ENCODE results near the gene PIK3C2B.
A peak's percentile ranks its signal among the peaks of the same experiment; 100 is the strongest.

Gene PIK3C2B

GRCh38 chr1:204464701-204465100, 29.9 kb downstream of the PIK3C2B start:
- Mint-ChIP-seq H3K4me1 (peaks cover 84 to 95% of the 10 kb centered on the region in 2 donors), H3K27me3 (no peaks in the 10 kb centered on the region), H3K27ac (peak overlapping the region; percentile 98), H3K9me3 (peaks cover 0 to 1% of the 10 kb centered on the region in 2 donors), H3K36me3 (peaks cover 51 to 74% of the 10 kb centered on the region in 2 donors), H3K4me3 (peak overlapping the region; percentile 15 to 65)
- peak in 1 of 2 donors; percentile 2 for ATAC-seq (replicated peaks)
- DNase-seq, result no peak

GRCh38 chr1:204464187-204464631, 30.4 kb downstream of the PIK3C2B start:
- Mint-ChIP-seq H3K27ac (peak overlapping the region; percentile 98), H3K4me3 (peak overlapping the region; percentile 15 to 65), H3K9me3 (peaks cover 0 to 1% of the 10 kb centered on the region in 2 donors), H3K36me3 (peaks cover 51 to 74% of the 10 kb centered on the region in 2 donors), H3K27me3 (no peaks in the 10 kb centered on the region), H3K4me1 (peaks cover 84 to 97% of the 10 kb centered on the region in 2 donors)
- ATAC-seq (replicated peaks) (peak; percentile 24 to 36), DNase-seq (peak; percentile 26)

DNA sequence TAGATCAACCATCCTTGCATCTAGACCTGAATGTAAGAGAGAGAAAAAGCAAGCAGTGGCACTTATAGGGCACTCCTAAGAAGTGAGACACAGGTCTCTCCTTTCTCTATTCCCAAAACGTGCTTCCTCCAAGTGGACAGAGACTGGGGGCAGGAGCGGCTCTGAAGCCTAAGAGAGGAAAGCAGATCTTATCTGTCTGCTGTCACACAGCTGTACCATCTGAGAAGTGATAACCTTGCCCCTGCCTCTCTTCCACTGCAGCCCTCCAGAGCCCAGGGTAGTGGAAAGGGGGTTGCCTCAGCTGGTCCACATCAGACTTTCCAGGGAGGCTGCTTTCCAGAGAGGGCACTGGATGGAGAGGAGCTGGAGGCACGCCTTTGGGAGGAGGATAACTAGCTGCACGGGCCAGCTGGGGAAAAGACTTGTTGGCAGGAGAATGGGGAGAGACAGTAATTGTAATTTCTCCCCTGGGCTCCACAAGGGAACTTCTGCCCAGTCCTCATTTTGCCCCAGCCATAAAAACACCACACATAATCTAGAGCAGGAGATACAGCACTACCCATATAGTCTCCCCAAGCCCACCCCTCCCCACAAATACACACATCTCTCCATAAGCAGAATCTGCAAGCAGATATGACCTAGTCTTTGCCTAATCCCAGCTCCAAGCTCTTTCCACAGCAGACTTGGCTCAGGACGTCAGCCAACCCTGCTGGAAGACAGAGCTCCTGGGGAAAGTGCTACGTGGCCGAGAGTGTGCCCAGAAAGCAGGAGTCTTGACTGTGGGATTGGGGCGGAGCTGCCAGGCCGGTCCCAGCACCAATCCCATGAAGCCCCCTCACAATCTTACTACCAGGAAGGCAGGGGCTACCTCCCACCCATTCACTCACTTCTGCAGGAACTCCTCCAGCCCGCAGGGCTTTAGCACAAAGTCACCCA, 31.2 kb downstream of the PIK3C2B start:
- Mint-ChIP-seq H3K9me3 (peaks cover 0 to 1% of the 10 kb centered on the region in 2 donors), H3K27ac (peak overlapping the region; percentile 98), H3K27me3 (no peaks in the 10 kb centered on the region), H3K4me3 (peak overlapping the region; percentile 31 to 65), H3K36me3 (peaks cover 51 to 74% of the 10 kb centered on the region in 2 donors), H3K4me1 (peaks cover 83 to 97% of the 10 kb centered on the region in 2 donors)
- DNase-seq, result no peak
- no peak for ATAC-seq (replicated peaks)

DNA sequence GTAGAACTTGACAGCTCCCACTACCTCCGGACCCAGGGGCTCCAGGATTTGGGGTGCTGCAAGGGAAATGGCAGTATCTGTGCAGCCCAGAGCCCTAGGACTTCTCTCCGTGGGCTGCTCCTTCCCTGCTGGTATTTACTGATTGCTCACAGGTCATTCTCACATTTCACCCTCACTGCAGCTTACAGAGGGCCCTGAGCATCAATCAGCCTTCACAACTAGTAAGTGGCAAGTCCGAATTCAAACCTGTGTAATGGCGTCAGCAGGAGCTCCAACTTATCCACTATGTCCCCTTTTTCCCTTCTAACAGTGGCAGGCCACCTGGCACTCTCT, 32.4 kb downstream of the PIK3C2B start:
- ATAC-seq (replicated peaks), result no peak
- peaks cover 0 to 1% of the 10 kb centered on the region in 2 donors for H3K9me3 Mint-ChIP-seq
- H3K27ac Mint-ChIP-seq, result peak overlapping the region; percentile 88
- H3K27me3 Mint-ChIP-seq, result no peaks in the 10 kb centered on the region
- peaks cover 88 to 100% of the 10 kb centered on the region in 2 donors for H3K4me1 Mint-ChIP-seq
- peak overlapping the region; percentile 69 to 73 for H3K4me3 Mint-ChIP-seq
- DNase-seq, result no peak
- H3K36me3 Mint-ChIP-seq, result peaks cover 58 to 78% of the 10 kb centered on the region in 2 donors

DNA sequence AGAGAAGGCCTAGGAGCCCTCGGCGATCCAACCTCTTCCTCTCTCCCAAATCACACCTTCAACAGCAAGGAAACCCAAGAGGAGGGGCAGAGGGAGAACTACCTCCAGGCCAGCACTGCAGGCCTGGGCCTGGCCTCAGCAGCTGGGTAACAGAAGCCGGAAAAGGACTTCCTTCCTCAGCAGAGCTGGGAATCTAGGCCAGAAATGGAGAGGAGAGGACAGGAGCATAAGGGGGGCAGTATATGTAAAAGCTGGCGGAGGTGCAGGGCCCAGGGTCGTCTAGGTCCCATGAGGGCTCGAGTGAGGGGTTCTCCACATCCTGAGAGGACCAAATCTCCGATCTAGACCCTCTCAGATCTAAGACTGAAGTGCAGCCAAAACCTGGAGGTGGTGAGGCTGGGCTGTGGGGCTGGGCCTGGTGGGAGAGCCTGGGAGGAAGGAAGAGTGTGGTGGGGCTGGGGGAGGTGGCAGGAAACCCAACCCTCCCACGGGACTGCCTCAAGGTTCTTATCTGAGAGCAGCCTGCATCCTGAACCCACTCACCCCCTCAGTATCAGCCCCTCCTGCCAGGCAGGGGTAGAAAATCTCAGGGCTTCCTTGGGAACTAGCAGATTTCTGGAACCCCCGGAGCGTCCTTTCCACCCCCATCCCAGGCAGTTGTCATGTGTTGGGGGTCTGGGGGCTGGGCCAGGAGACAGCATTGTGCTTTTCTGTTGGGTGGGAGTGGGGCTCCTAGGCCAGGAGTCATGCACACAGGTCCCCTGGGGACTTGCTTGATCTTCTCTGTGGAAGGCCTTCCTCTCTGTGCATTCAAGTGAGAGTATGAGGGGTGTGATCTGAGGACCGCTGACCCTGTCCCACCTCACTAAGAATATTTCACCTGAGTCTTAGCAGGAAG, 33.0 kb downstream of the PIK3C2B start:
- peaks cover 53 to 78% of the 10 kb centered on the region in 2 donors for H3K36me3 Mint-ChIP-seq
- peak overlapping the region; percentile 88 for H3K27ac Mint-ChIP-seq
- peaks cover 0 to 1% of the 10 kb centered on the region in 2 donors for H3K9me3 Mint-ChIP-seq
- peaks cover 83 to 100% of the 10 kb centered on the region in 2 donors for H3K4me1 Mint-ChIP-seq
- DNase-seq (peak; percentile 50), ATAC-seq (replicated peaks) (peak; percentile 24 to 25)
- peak overlapping the region; percentile 69 to 73 for H3K4me3 Mint-ChIP-seq
- H3K27me3 Mint-ChIP-seq, result no peaks in the 10 kb centered on the region

GRCh38 chr1:204460346-204460745, 34.3 kb downstream of the PIK3C2B start:
- Mint-ChIP-seq H3K36me3 (peaks cover 57 to 80% of the 10 kb centered on the region in 2 donors), H3K27ac (peak overlapping the region; percentile 88), H3K4me3 (no peak overlapping the region)

GRCh38 chr1:204459706-204460105, 34.9 kb downstream of the PIK3C2B start:
- no peak overlapping the region for H3K4me3 Mint-ChIP-seq
- ATAC-seq (replicated peaks), result no peak
- no peaks in the 10 kb centered on the region for H3K27me3 Mint-ChIP-seq
- DNase-seq, result no peak
- H3K27ac Mint-ChIP-seq, result peak overlapping the region; percentile 75
- peaks cover 55 to 79% of the 10 kb centered on the region in 2 donors for H3K36me3 Mint-ChIP-seq
- H3K9me3 Mint-ChIP-seq, result peaks cover 0 to 1% of the 10 kb centered on the region in 2 donors
- peaks cover 72 to 95% of the 10 kb centered on the region in 2 donors for H3K4me1 Mint-ChIP-seq

More at GRCh38 chr1:204460346-204460745, 34.3 kb downstream of the PIK3C2B start:
- Mint-ChIP-seq H3K9me3 (peaks cover 0 to 1% of the 10 kb centered on the region in 2 donors), H3K4me1 (peaks cover 75 to 97% of the 10 kb centered on the region in 2 donors), H3K27me3 (no peaks in the 10 kb centered on the region)
- DNase-seq (no peak), ATAC-seq (replicated peaks) (no peak)

DNA sequence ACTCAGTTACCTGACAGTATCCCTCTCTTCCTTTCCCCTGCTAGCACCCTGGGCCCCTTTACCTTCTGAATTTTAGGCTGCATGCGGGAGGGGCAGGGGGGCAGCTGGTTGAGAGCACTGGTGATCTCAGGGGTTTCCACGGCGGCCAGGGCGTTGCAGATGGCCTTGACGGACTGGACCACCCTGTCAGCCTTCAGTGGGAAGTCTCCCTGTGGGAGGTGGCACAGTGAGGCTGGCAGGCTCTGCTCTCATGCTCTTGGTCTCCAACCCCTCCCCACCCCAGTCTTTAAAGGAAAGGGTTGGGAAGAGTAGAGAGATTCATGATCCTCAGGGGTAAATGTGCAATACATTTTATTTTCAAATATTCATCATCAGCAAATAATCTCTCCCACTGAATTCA, 36.9 kb downstream of the PIK3C2B start:
- ATAC-seq (replicated peaks) (no peak), DNase-seq (no peak)
- Mint-ChIP-seq H3K27me3 (no peaks in the 10 kb centered on the region), H3K27ac (peak overlapping the region; percentile 53), H3K4me1 (peaks cover 65 to 93% of the 10 kb centered on the region in 2 donors), H3K4me3 (no peak overlapping the region), H3K36me3 (peaks cover 59 to 76% of the 10 kb centered on the region in 2 donors), H3K9me3 (peaks cover 0 to 1% of the 10 kb centered on the region in 2 donors)

- peaks cover 61 to 90% of the 10 kb centered on the region in 2 donors for H3K4me1 Mint-ChIP-seq
- H3K27me3 Mint-ChIP-seq, result no peaks in the 10 kb centered on the region
- H3K27ac Mint-ChIP-seq, result no peak overlapping the region
- no peak overlapping the region for H3K4me3 Mint-ChIP-seq
- H3K36me3 Mint-ChIP-seq, result peaks cover 60 to 77% of the 10 kb centered on the region in 2 donors
- ATAC-seq (replicated peaks) (no peak), DNase-seq (no peak)
- H3K9me3 Mint-ChIP-seq, result peaks cover 0 to 1% of the 10 kb centered on the region in 2 donors
Measured at GRCh38 chr1:204456826-204457442, 37.7 kb downstream of the PIK3C2B start.

GRCh38 chr1:204455831-204456145, 38.8 kb downstream of the PIK3C2B start:
- peak overlapping the region; percentile 42 for H3K27ac Mint-ChIP-seq
- no peaks in the 10 kb centered on the region for H3K27me3 Mint-ChIP-seq
- H3K4me3 Mint-ChIP-seq, result no peak overlapping the region
- H3K36me3 Mint-ChIP-seq, result peaks cover 64 to 80% of the 10 kb centered on the region in 2 donors
- peaks cover 61 to 90% of the 10 kb centered on the region in 2 donors for H3K4me1 Mint-ChIP-seq
- DNase-seq (no peak), ATAC-seq (replicated peaks) (no peak)
- H3K9me3 Mint-ChIP-seq, result peaks cover 0 to 1% of the 10 kb centered on the region in 2 donors

DNA sequence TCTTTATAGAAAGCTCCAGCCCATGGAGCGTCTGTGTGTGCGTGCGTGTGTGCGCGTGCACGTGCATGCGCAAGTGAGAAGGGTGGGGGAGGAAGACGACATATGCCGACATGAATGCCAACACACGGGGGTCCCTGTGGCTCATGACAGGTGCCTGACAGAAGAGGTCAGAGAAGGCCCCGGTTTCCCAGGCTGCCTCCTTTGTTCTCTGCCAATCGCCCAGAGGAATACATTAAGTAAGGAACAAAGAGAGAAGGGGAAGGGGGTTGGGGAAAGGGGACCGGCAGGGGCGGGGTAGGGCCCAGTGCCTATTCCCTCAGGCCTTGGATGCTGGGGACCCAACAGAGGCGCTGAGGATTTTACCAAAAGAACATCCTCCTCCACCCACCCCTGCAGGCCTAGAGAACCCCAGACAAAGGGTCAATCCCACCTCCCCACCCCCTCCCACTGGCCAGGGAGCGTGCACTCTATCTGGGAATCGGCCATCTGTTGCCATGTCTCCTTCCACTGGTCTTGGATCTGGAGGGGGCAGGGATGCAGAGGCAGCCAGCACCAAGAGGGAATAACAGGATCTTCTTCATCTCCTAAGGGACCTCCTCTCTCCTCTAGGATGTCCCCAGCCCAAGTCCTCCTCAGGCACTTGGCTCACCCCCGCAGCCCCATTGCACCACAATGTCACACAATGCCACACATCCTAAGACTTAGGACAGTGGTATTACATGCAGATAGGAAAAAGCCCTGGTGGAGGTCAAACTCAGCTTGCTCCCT, 39.4 kb downstream of the PIK3C2B start:
- no peak overlapping the region for H3K4me3 Mint-ChIP-seq
- H3K4me1 Mint-ChIP-seq, result peaks cover 61 to 90% of the 10 kb centered on the region in 2 donors
- no peak for ATAC-seq (replicated peaks)
- no peak for DNase-seq
- peaks cover 62 to 80% of the 10 kb centered on the region in 2 donors for H3K36me3 Mint-ChIP-seq
- H3K9me3 Mint-ChIP-seq, result no peaks in the 10 kb centered on the region
- H3K27ac Mint-ChIP-seq, result peak overlapping the region; percentile 80
- no peaks in the 10 kb centered on the region for H3K27me3 Mint-ChIP-seq

- ATAC-seq (replicated peaks), result no peak
- Mint-ChIP-seq H3K27ac (peak overlapping the region; percentile 80), H3K9me3 (no peaks in the 10 kb centered on the region), H3K4me3 (no peak overlapping the region), H3K27me3 (no peaks in the 10 kb centered on the region), H3K4me1 (peaks cover 62 to 90% of the 10 kb centered on the region in 2 donors), H3K36me3 (peaks cover 62 to 80% of the 10 kb centered on the region in 2 donors)
- DNase-seq, result no peak
Measured at GRCh38 chr1:204454476-204454875, 40.1 kb downstream of the PIK3C2B start.

DNA sequence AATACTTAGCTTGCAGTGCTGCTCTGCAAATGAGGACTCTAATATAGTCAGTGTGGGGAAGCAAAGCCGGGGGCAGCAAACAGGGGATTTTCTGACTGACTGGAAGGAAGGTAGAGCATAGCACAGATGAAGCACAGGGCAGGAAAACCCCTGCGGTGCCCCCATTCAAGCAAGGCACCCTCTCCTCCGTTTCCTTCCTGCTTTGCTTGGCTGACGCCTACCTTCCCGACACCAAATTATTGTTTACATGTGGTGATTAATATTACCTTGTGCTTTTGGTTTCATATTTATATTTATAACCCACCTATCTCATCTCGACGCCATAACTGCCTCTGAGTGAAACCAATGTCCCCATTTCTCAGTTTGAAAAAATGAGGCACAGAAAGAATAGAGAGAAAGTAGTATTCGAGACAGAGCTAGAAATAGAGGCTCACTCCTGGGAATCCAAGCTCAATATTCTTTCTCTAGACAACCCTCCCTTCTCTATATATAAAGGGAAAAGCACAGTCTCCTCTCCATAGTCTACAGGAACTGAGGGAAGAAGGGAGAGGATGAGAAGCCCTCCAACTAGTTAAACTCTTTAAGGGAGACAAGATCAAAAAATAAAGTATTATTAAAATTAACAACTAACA, 41.3 kb downstream of the PIK3C2B start:
- Mint-ChIP-seq H3K27me3 (no peaks in the 10 kb centered on the region), H3K36me3 (peaks cover 64 to 80% of the 10 kb centered on the region in 2 donors), H3K4me3 (peak overlapping the region; percentile 23 to 44), H3K4me1 (peaks cover 65 to 90% of the 10 kb centered on the region in 2 donors), H3K9me3 (no peaks in the 10 kb centered on the region), H3K27ac (peak overlapping the region; percentile 94)
- DNase-seq (peak; percentile 82), ATAC-seq (replicated peaks) (peak; percentile 95 to 96)

All from stimulated activated naive B cell treated with anti-CD40 and anti-IgM and Interleukin-4, amounts not matched to agents 10 μg/mL and 1 μg/mL and 100 μg/mL, for 72 hours (primary cell).